ENCODE results near the gene SHOC2. TPM values are rescaled to one million over a fixed set of nuclear protein-coding genes. Genes with fewer than 3 reads are reported as not detected.
"Not testable (repeated sequence)": the region's sequence is repeated elsewhere in the genome, so short reads cannot be mapped to it uniquely, and the experiment has no call there.

The SHOC2 gene
- total RNA-seq, 1 experiment from 2014 or later, result 29.9 TPM

DNA sequence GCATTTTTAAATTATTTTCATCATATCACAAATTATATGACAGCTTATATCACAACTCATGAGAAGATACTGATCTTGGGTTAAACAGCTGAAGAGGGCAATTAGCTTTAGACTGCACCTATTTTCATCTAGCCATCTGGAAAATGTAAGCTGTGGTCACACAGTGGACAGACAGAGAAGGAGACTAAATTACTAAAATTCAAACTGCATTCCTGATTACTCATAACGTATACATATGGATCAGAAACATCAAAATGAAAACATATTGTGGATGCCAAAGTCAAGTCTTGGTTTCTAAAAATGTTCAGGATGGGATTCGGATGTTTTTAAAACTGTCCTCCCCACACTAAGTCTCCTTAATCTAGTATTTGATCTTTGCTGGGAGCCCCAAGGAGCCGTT, 7.0 kb upstream of the SHOC2 start:
- CTCF ChIA-PET, result interaction anchor here (0.7 kb wide), 1 partner anchor 197 kb away, joined by 7 read pairs; no protein-coding TSS in a partner anchor
- H3K27me3 Mint-ChIP-seq (ENCODE audit: unreplicated experiment), result no peaks in the 10 kb centered on the region
- BruUV-seq (replicated peaks), result no TSS peak
- no peak overlapping the region for H3K4me3 Mint-ChIP-seq (ENCODE audit: low read depth, unreplicated experiment)
- DNase-seq, result no peak
- intact Hi-C loops (cut with micrococcal nuclease; ENCODE audit: unreplicated experiment), result no loop called here
- peaks cover 3% of the 10 kb centered on the region for H3K4me1 Mint-ChIP-seq (ENCODE audit: low read depth, unreplicated experiment)
- TF ChIP-seq, protein P1, sequence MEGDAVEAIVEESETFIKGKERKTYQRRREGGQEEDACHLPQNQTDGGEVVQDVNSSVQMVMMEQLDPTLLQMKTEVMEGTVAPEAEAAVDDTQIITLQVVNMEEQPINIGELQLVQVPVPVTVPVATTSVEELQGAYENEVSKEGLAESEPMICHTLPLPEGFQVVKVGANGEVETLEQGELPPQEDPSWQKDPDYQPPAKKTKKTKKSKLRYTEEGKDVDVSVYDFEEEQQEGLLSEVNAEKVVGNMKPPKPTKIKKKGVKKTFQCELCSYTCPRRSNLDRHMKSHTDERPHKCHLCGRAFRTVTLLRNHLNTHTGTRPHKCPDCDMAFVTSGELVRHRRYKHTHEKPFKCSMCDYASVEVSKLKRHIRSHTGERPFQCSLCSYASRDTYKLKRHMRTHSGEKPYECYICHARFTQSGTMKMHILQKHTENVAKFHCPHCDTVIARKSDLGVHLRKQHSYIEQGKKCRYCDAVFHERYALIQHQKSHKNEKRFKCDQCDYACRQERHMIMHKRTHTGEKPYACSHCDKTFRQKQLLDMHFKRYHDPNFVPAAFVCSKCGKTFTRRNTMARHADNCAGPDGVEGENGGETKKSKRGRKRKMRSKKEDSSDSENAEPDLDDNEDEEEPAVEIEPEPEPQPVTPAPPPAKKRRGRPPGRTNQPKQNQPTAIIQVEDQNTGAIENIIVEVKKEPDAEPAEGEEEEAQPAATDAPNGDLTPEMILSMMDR (IDR thresholded peaks at IDR 0.05; ENCODE audit: unreplicated experiment), result no peak
- no peak overlapping the region for H3K27ac Mint-ChIP-seq (ENCODE audit: unreplicated experiment)
- H3K9me3 Mint-ChIP-seq (ENCODE audit: low read depth, unreplicated experiment), result no peaks in the 10 kb centered on the region
- no peaks in the 10 kb centered on the region for H3K36me3 Mint-ChIP-seq (ENCODE audit: insufficient read depth, unreplicated experiment)

DNA sequence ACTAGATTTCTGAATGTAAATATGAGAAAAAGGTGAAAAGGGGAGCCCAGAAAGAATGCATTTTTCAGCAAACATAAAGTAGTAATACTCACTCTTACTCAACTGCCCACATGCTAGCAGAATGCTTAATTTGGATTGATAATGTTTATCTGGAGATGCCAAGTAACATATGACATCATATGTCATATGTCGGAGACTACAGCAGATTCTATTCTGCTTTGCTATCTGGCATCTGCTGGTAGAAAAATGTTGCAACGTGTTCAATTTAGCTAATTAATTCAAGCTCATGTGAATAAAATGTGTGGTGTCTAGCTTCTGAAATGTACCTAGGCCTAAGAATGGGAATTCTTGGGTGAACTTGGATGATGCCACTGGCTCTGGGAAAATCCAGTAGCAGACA, 5.0 kb upstream of the SHOC2 start:
- Mint-ChIP-seq H3K36me3 (ENCODE audit: insufficient read depth, unreplicated experiment) (peaks cover 18% of the 10 kb centered on the region), H3K27ac (ENCODE audit: unreplicated experiment) (no peak overlapping the region), H3K27me3 (ENCODE audit: unreplicated experiment) (no peaks in the 10 kb centered on the region), H3K4me1 (ENCODE audit: low read depth, unreplicated experiment) (peaks cover 8% of the 10 kb centered on the region), H3K9me3 (ENCODE audit: low read depth, unreplicated experiment) (no peaks in the 10 kb centered on the region), H3K4me3 (ENCODE audit: low read depth, unreplicated experiment) (no peak overlapping the region)
- no TSS peak for BruUV-seq (replicated peaks)
- no peak for DNase-seq
- CTCF ChIA-PET, result no interaction called here
- intact Hi-C loops (cut with micrococcal nuclease; ENCODE audit: unreplicated experiment), result no loop called here
- TF ChIP-seq, protein P1 (IDR thresholded peaks at IDR 0.05; ENCODE audit: unreplicated experiment), result no peak

DNA sequence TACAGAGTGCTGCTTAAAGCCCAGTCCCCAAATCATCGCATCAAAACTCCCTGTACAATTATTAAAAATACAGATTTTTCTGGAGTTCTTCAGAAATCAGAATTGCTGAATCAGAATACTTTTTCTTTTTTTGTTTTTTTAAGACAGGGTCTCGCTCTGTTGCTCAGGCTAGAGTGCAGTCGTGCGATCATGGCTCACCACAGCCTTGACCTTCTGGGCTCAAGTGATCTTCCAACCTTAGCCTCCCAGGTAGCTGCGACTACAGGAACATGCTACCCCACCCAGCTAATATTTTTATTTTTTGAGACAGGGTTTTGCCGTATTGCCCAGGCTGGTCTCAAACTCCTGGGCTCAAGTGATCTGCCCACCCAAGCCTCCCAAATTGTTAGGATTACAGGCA, 4.4 kb upstream of the SHOC2 start:
- TF ChIP-seq, protein P1 (IDR thresholded peaks at IDR 0.05; ENCODE audit: unreplicated experiment), result no peak
- peaks cover 8% of the 10 kb centered on the region for H3K4me1 Mint-ChIP-seq (ENCODE audit: low read depth, unreplicated experiment)
- no peak for DNase-seq
- H3K9me3 Mint-ChIP-seq (ENCODE audit: low read depth, unreplicated experiment), result no peaks in the 10 kb centered on the region
- H3K4me3 Mint-ChIP-seq (ENCODE audit: low read depth, unreplicated experiment), result no peak overlapping the region
- CTCF ChIA-PET, result no interaction called here
- no peak overlapping the region for H3K27ac Mint-ChIP-seq (ENCODE audit: unreplicated experiment)
- H3K27me3 Mint-ChIP-seq (ENCODE audit: unreplicated experiment), result no peaks in the 10 kb centered on the region
- no TSS peak for BruUV-seq (replicated peaks)
- intact Hi-C loops (cut with micrococcal nuclease; ENCODE audit: unreplicated experiment), result no loop called here
- H3K36me3 Mint-ChIP-seq (ENCODE audit: insufficient read depth, unreplicated experiment), result peaks cover 24% of the 10 kb centered on the region

DNA sequence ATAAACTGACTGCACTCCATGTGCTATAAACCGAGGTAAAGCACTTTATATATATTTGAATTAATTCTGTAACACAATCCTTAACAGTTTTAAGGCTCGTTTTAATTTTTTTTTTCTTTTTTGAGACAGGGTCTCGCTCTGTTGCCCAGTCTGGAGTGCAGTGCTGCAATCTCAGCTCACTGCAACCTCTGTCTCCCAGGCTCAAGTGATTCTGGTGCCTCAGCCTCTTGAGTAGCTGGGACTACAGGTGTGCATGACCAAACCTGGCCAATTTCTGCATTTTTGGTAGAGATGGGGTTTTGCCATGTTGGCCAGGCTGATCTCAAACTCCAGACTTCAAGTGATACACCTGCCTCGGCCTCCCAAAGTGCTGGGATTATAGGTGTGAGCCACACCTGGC, 3.8 kb upstream of the SHOC2 start:
- H3K9me3 Mint-ChIP-seq (ENCODE audit: low read depth, unreplicated experiment); DNase-seq; H3K4me1 Mint-ChIP-seq (ENCODE audit: low read depth, unreplicated experiment); CTCF ChIA-PET; H3K27me3 Mint-ChIP-seq (ENCODE audit: unreplicated experiment); H3K4me3 Mint-ChIP-seq (ENCODE audit: low read depth, unreplicated experiment); intact Hi-C loops (cut with micrococcal nuclease; ENCODE audit: unreplicated experiment); H3K27ac Mint-ChIP-seq (ENCODE audit: unreplicated experiment); BruUV-seq (replicated peaks): not testable (repeated sequence)
- peaks cover 30% of the 10 kb centered on the region for H3K36me3 Mint-ChIP-seq (ENCODE audit: insufficient read depth, unreplicated experiment)

DNA sequence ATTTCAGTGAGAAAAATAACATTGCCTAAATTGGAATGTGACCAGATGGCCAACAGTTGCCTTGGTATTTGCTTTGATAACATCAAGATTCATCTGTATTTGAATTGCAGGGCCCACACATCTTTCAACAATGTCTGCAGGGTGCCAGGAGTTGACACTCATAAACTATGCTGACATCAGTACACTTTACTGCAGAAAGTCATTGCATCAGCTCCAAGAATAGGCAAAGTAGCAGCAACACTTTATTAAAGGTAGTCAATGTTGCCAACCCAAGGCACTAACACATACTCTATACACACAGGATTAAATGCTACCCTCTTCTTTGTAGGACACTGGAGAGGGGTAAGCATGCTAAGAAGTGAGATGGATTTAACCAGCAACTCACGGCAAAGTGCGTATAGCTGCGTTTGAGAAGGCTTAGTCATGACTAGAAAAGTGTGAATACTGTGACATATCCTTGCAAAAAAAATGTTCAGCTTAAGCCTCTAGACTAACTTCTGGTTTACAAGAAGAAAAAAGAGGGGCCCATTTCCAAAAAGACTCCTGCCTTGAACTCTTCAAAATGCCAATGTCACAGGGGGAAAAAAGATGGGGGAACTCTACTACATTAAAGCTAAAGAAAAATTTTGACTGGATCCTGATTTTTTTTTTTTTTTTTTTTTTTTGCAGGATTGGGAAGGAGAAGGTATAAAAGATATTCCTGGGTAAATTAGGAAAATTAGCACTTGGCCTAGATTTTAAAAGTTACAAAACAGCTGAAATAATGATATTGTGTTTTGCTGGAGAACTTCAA, 2.7 kb upstream of the SHOC2 start:
- TF ChIP-seq, protein P1 (IDR thresholded peaks at IDR 0.05; ENCODE audit: unreplicated experiment), result no peak
- Mint-ChIP-seq H3K27me3 (ENCODE audit: unreplicated experiment) (no peaks in the 10 kb centered on the region), H3K27ac (ENCODE audit: unreplicated experiment) (no peak overlapping the region), H3K4me1 (ENCODE audit: low read depth, unreplicated experiment) (peaks cover 8% of the 10 kb centered on the region), H3K36me3 (ENCODE audit: insufficient read depth, unreplicated experiment) (peaks cover 35% of the 10 kb centered on the region), H3K4me3 (ENCODE audit: low read depth, unreplicated experiment) (no peak overlapping the region), H3K9me3 (ENCODE audit: low read depth, unreplicated experiment) (no peaks in the 10 kb centered on the region)
- CTCF ChIA-PET, result no interaction called here
- BruUV-seq (replicated peaks), result no TSS peak
- intact Hi-C loops (cut with micrococcal nuclease; ENCODE audit: unreplicated experiment), result no loop called here
- no peak for DNase-seq

Data from Calu3 (cell line).